Progenitor cell of endocrine pancreas (in vitro differentiated cells): ENCODE measurements around the gene CCDC149. TPM values are rescaled to one million over a fixed set of nuclear protein-coding genes. Genes with fewer than 3 reads are reported as not detected.
A peak's percentile ranks its signal among the peaks of the same experiment; 100 is the strongest.
"Not testable (repeated sequence)": the region's sequence is repeated elsewhere in the genome, so short reads cannot be mapped to it uniquely, and the experiment has no call there.

Source experiments
- DNase-seq: peaks from one replicate; pipeline ENCODE4 v3.0.0; 2021; ENCODE audit warnings: low spot score; ENCODE audit not compliant: unreplicated experiment
- H3K27ac Mint-ChIP-seq: 2 replicates; pipeline ENCODE4 v1.8.0; 2021; ENCODE audit warnings: mild to moderate bottlenecking, moderate library complexity, mixed read lengths
- H3K27me3 Mint-ChIP-seq: 2 replicates; pipeline ENCODE4 v1.8.0; 2021; ENCODE audit warnings: mixed read lengths
- H3K36me3 Mint-ChIP-seq: 2 replicates; pipeline ENCODE4 v1.8.0; 2022; ENCODE audit warnings: mixed read lengths; ENCODE audit not compliant: insufficient read depth
- H3K4me1 Mint-ChIP-seq: 2 replicates; pipeline ENCODE4 v1.8.0; 2021; ENCODE audit warnings: low read depth, mixed read lengths
- H3K4me3 Mint-ChIP-seq: 2 replicates; pipeline ENCODE4 v1.8.0; 2021; ENCODE audit warnings: low read depth, mild to moderate bottlenecking, moderate library complexity, mixed read lengths
- H3K9me3 Mint-ChIP-seq: 2 replicates; pipeline ENCODE4 v1.8.0; 2021; ENCODE audit warnings: low read depth, mixed read lengths
- total RNA-seq: library from RNA; stranded (reverse); gene quantifications from 2 replicates; pipeline ENCODE4 v1.2.1, GENCODE V29; 2021
- TF ChIP-seq, protein P1 (sequence below): fragments of 200-600 bp; sonication (generic); IDR thresholded peaks from one replicate; pipeline ENCODE4 v1.5.0; 2021; ENCODE audit warnings: antibody characterized with exemption, mild to moderate bottlenecking; ENCODE audit not compliant: unreplicated experiment

The CCDC149 gene
- total RNA-seq, 1 donor from 2014 or later = 13.2 TPM

DNA sequence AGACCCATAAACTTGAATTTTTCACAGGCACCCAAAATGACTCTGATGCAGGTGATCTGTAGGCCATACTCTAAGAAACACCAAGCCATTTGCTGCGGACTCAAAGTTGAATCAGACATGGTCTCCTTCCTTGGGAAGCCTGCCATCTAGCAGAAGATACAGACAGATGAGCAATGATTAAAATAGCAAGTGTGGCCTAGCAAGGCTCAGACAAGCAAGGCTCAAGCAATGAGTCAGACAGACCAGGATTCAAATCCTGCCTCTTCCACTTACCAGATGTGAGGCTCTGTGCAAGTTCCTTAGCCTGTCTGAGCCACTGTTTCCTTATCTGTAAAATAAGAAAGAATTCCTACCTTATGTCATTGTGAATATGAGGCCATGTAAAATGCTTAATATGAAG is 2.3 kb downstream of the CCDC149 start:
- TF ChIP-seq, protein P1, sequence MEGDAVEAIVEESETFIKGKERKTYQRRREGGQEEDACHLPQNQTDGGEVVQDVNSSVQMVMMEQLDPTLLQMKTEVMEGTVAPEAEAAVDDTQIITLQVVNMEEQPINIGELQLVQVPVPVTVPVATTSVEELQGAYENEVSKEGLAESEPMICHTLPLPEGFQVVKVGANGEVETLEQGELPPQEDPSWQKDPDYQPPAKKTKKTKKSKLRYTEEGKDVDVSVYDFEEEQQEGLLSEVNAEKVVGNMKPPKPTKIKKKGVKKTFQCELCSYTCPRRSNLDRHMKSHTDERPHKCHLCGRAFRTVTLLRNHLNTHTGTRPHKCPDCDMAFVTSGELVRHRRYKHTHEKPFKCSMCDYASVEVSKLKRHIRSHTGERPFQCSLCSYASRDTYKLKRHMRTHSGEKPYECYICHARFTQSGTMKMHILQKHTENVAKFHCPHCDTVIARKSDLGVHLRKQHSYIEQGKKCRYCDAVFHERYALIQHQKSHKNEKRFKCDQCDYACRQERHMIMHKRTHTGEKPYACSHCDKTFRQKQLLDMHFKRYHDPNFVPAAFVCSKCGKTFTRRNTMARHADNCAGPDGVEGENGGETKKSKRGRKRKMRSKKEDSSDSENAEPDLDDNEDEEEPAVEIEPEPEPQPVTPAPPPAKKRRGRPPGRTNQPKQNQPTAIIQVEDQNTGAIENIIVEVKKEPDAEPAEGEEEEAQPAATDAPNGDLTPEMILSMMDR = no peak
- peaks cover 25% of the 10 kb centered on the region for H3K36me3 Mint-ChIP-seq
- peaks cover 6% of the 10 kb centered on the region for H3K4me1 Mint-ChIP-seq

DNA sequence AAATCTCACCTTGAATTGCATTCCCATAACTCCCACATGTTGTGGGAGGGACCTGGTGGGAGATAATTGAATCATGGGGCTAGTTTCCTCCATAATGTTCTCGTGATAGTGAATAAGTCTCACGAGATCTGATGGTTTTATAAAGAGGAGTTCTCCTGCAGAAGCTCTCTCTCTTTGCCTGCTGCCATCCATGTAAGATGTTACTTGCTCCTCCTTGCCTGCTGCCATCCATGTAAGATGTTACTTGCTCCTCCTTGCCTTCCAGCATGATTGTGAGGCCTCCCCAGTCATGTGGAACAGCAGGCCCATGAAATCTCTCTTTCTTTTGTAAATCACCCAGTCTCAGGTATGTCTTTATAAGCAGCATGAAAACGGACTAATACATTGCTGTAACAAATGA is 3.2 kb downstream of the CCDC149 start:
- DNase-seq, H3K4me1 Mint-ChIP-seq, H3K9me3 Mint-ChIP-seq, H3K27me3 Mint-ChIP-seq, H3K4me3 Mint-ChIP-seq: not testable (repeated sequence)
- Mint-ChIP-seq H3K36me3 (peaks cover 25% of the 10 kb centered on the region), H3K27ac (peak overlapping the region; percentile 12)

More for the DNA sequence above, 2.3 kb downstream of the CCDC149 start:
- no peak for DNase-seq
- peaks cover 9% of the 10 kb centered on the region for H3K9me3 Mint-ChIP-seq
- H3K27me3 Mint-ChIP-seq = no peaks in the 10 kb centered on the region
- H3K4me3 Mint-ChIP-seq = no peak overlapping the region
- H3K27ac Mint-ChIP-seq = peak overlapping the region; percentile 19

DNA sequence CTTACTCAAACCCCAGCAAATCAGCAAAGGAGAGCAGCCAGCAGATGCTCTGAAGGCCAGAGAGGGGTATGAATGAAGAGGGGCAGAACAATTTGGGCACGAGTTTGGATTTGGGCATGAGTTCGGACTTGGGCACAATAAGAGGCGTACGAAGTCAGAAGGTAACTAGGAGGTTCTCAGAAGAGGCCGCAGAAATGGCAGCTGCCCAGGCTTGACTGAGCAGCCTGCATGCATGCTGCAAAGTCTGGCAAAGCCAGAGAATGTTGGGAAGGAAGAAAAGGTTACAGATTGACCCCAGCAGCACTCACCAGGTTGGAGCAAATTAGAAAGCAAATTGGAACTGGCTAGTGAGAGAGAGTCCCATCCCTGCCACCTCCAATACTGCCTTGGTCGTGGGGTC is 15.2 kb downstream of the CCDC149 start:
- H3K4me1 Mint-ChIP-seq = no peaks in the 10 kb centered on the region
- H3K36me3 Mint-ChIP-seq = no peaks in the 10 kb centered on the region
- no peak for DNase-seq
- no peak overlapping the region for H3K27ac Mint-ChIP-seq
- H3K4me3 Mint-ChIP-seq = no peak overlapping the region
- no peaks in the 10 kb centered on the region for H3K27me3 Mint-ChIP-seq
- TF ChIP-seq, protein P1 = no peak
- no peaks in the 10 kb centered on the region for H3K9me3 Mint-ChIP-seq

- H3K4me1 Mint-ChIP-seq = no peaks in the 10 kb centered on the region
- no peaks in the 10 kb centered on the region for H3K9me3 Mint-ChIP-seq
- H3K27ac Mint-ChIP-seq = no peak overlapping the region
- no peak overlapping the region for H3K4me3 Mint-ChIP-seq
- DNase-seq = no peak
- no peaks in the 10 kb centered on the region for H3K27me3 Mint-ChIP-seq
- H3K36me3 Mint-ChIP-seq = no peaks in the 10 kb centered on the region
- TF ChIP-seq, protein P1 = no peak
Measured at GRCh38 chr4:24896977-24897376, 15.9 kb downstream of the CCDC149 start.

GRCh38 chr4:24896056-24896455 is 16.8 kb downstream of the CCDC149 start:
- H3K27me3 Mint-ChIP-seq = no peaks in the 10 kb centered on the region
- H3K36me3 Mint-ChIP-seq = no peaks in the 10 kb centered on the region
- H3K4me3 Mint-ChIP-seq = no peak overlapping the region
- TF ChIP-seq, protein P1 = no peak
- H3K27ac Mint-ChIP-seq = no peak overlapping the region
- no peaks in the 10 kb centered on the region for H3K4me1 Mint-ChIP-seq
- no peak for DNase-seq
- H3K9me3 Mint-ChIP-seq = no peaks in the 10 kb centered on the region

DNA sequence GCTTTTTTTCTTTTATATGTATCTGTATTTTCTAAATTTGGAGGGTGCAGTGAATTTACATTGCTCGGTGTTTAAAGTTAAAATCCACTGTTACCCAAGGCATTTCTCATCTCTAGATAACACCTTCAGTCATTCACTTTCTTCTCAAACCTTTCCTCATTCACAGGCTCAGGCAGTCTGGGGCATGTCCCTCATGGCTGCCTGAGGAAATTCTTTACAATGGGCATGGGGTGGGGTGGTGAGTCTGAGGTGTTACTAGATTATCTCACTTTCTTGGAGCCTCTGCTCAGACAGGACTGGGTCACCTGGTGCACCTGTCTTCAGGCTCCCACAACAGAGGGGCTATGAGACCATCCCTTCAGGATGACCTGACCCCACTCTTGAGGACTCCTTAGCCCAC is 17.4 kb downstream of the CCDC149 start:
- no peaks in the 10 kb centered on the region for H3K9me3 Mint-ChIP-seq
- no peak overlapping the region for H3K4me3 Mint-ChIP-seq
- no peaks in the 10 kb centered on the region for H3K4me1 Mint-ChIP-seq
- no peaks in the 10 kb centered on the region for H3K27me3 Mint-ChIP-seq
- no peak for DNase-seq
- peaks cover 2% of the 10 kb centered on the region for H3K36me3 Mint-ChIP-seq
- H3K27ac Mint-ChIP-seq = no peak overlapping the region
- TF ChIP-seq, protein P1 = no peak
